Cardiac fibroblast (primary cell): Measurements from ENCODE around the gene RNF175.

Source experiments
- DNase-seq, 2 donors: peaks; one replicate each; pipeline versions ENCODE4 v3.0.0 to v3.0.0-alpha.2; 2010; ENCODE audit warnings: low read depth in 2 of 2
- H3K4me3 ChIP-seq, 2 donors: replicated peaks in 1 of 2; 1 replicate in 1 of 2; 2 replicates in 1 of 2; pipeline ENCODE4 v1.5.1; 2011; ENCODE audit warnings: low read depth in 2 of 2, low read length in 2 of 2, mild to moderate bottlenecking in 2 of 2, moderate library complexity in 1 of 2
- CTCF ChIP-seq: IDR thresholded peaks from one replicate; pipeline ENCODE4 v1.5.1; 2011; ENCODE audit warnings: low read depth, mild to moderate bottlenecking, low read length, inconsistent platforms

The RNF175 gene

GRCh38 chr4:153765894-153766293, 6.1 kb upstream of the RNF175 start:
- TF ChIP-seq CTCF = no peak
- no peak overlapping the region for H3K4me3 ChIP-seq
- no peak for DNase-seq

GRCh38 chr4:153764601-153765368, 5.0 kb upstream of the RNF175 start:
- TF ChIP-seq CTCF = no peak
- no peak for DNase-seq
- H3K4me3 ChIP-seq = no peak overlapping the region

- H3K4me3 ChIP-seq = no peak overlapping the region
- DNase-seq = peak in 1 of 2 donors; percentile 27
- peak; percentile 17 for TF ChIP-seq CTCF
These were observed 3.6 kb upstream of the RNF175 start for GRCh38 chr4:153763404-153763803.

GRCh38 chr4:153758688-153759406, 977 bp downstream of the RNF175 start:
- TF ChIP-seq CTCF = no peak
- peak overlapping the region; percentile 34 to 48 for H3K4me3 ChIP-seq
- DNase-seq = no peak

- no peak for TF ChIP-seq CTCF
- no peak overlapping the region for H3K4me3 ChIP-seq
- DNase-seq = no peak
These were observed 1.7 kb downstream of the RNF175 start for GRCh38 chr4:153758136-153758535.

GRCh38 chr4:153757407-153757806, 2.4 kb downstream of the RNF175 start:
- DNase-seq = no peak
- no peak overlapping the region for H3K4me3 ChIP-seq
- TF ChIP-seq CTCF = no peak
